ENCODE measurements around the gene SYT15B.
A peak's percentile ranks its signal among the peaks of the same experiment; 100 is the strongest.
"Not testable (repeated sequence)": the region's sequence is repeated elsewhere in the genome, so short reads cannot be mapped to it uniquely, and the experiment has no call there.

The SYT15B gene

DNA sequence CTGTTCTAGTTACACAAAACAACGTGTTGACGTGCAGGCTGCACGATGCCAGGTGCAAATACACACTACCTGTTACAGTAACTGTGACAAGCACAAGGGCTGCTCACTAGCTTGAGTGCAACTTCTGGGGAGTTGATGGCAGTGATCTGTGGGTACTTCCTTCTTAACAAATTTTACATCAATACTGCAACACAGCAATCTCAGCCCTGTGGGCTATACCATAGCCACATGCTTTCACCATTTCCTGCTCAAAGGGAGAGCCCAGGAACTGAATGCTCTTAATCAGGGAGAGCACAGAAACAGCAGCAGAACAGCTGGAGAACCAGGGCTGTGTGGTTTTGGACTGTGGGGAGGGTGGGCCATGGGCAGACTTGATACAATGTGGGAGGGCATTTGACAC is 10.2 kb downstream of the SYT15B start:
- not testable (repeated sequence) for H3K4me1 ChIP-seq (ENCODE audit: control insufficient read depth, insufficient read depth, low read length); H3K9me3 ChIP-seq (ENCODE audit: control insufficient read depth, insufficient read depth, low read length); H3K9ac ChIP-seq (ENCODE audit: low read depth, low read length); H3K27me3 ChIP-seq (ENCODE audit: control insufficient read depth, insufficient read depth, low read length); H3K4me3 ChIP-seq (ENCODE audit: low read depth, low read length); H3K36me3 ChIP-seq (ENCODE audit: control insufficient read depth, insufficient read depth, low read length)

- H3K4me3 ChIP-seq (ENCODE audit: low read depth, low read length); H3K27me3 ChIP-seq (ENCODE audit: control insufficient read depth, insufficient read depth, low read length); H3K4me1 ChIP-seq (ENCODE audit: control insufficient read depth, insufficient read depth, low read length); H3K9me3 ChIP-seq (ENCODE audit: control insufficient read depth, insufficient read depth, low read length); H3K36me3 ChIP-seq (ENCODE audit: control insufficient read depth, insufficient read depth, low read length); H3K9ac ChIP-seq (ENCODE audit: low read depth, low read length): not testable (repeated sequence)
Observed at GRCh38 chr10:47751821-47752220, 11.6 kb downstream of the SYT15B start.

DNA sequence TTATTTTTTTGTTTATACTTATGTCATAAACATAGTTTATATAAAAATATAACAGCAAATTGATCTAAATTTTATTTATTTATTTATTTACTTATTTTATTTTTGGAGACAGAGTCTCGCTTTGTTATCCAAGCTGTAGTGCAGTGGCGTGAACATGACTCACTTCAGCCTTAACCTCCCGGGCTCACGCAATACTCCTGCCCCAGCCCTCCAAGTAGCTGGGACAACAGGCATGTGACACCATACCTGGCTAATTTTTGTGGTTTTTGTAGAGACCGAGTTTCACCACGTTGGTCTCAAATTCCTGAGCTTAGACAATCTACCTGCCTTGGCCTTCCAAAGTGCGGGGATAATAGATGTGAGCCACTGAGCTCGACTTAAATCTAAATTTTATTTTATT is 13.0 kb downstream of the SYT15B start:
- H3K9ac ChIP-seq (ENCODE audit: low read depth, low read length); H3K4me3 ChIP-seq (ENCODE audit: low read depth, low read length); H3K36me3 ChIP-seq (ENCODE audit: control insufficient read depth, insufficient read depth, low read length); H3K9me3 ChIP-seq (ENCODE audit: control insufficient read depth, insufficient read depth, low read length); H3K4me1 ChIP-seq (ENCODE audit: control insufficient read depth, insufficient read depth, low read length); H3K27me3 ChIP-seq (ENCODE audit: control insufficient read depth, insufficient read depth, low read length): not testable (repeated sequence)

- not testable (repeated sequence) for H3K9me3 ChIP-seq (ENCODE audit: control insufficient read depth, insufficient read depth, low read length); H3K9ac ChIP-seq (ENCODE audit: low read depth, low read length); H3K4me1 ChIP-seq (ENCODE audit: control insufficient read depth, insufficient read depth, low read length); H3K36me3 ChIP-seq (ENCODE audit: control insufficient read depth, insufficient read depth, low read length); H3K4me3 ChIP-seq (ENCODE audit: low read depth, low read length); H3K27me3 ChIP-seq (ENCODE audit: control insufficient read depth, insufficient read depth, low read length)
Observed at GRCh38 chr10:47746780-47747376, 16.5 kb downstream of the SYT15B start.

DNA sequence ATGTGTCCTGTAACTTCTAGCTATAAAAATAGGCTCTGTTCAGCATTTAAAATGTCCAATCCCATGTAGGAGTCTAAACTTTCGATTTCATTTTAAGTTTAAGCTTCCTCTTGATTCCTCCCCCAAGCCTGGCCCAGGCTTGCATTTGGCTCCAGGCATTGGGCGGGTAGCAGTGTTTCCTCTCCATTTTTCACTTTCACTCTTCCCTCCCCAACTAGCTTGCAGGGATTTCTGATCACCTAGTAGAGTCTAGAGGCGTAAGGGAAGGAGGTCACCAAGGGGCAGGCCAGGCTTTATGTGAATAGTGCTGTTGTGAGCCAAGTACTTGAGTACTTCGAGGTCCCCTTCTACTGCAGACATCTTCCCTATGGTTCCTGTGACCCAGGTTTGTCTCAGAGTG is 18.5 kb downstream of the SYT15B start:
- not testable (repeated sequence) for H3K4me3 ChIP-seq (ENCODE audit: low read depth, low read length); H3K4me1 ChIP-seq (ENCODE audit: control insufficient read depth, insufficient read depth, low read length); H3K9me3 ChIP-seq (ENCODE audit: control insufficient read depth, insufficient read depth, low read length); H3K36me3 ChIP-seq (ENCODE audit: control insufficient read depth, insufficient read depth, low read length); H3K9ac ChIP-seq (ENCODE audit: low read depth, low read length); H3K27me3 ChIP-seq (ENCODE audit: control insufficient read depth, insufficient read depth, low read length)

DNA sequence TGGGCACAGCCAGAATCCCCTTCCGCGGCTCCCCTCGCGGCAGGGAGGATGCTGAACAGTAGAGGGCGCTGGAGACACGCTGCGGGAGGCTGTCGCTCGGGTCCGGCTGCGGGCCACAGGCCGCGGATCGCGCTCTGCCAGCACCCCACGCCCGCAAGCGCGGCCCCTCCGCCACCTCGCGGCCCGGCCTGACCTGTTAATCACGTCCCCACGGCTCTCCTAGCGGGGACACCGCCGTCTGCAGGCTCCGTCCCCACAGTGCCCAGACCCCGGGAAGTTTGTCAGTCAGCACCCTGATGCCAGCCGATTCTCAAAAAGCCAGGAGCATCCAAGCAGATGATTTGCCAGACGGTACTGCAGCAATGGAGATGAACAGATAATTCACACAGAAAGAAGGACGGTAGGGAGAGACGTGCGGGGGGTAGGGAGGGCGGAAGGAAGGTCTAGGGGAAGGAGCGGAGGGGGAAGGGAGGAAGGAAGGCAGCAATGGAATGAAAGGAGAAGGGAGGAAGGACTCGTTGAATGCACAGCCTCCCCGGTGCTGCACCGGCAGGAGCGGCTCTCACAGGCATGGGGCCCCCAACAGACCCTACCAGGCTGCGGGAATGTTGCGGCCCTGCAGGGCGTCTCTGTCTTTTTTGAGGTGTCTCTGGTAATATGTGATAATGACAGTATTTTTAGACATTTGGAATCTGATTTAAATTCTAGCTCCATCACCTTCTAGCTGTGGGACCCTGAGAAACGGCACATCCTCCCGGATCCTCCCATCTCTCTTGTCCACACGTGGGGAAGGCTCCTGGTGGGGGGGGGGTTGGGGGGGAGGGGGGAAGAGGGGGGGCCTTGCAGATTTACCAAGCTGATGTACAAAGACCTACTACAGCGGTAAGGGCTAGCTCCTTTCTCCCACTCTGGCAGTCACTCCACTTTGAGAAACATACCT is 19.5 kb downstream of the SYT15B start:
- peak overlapping the region; percentile 46 for H3K4me3 ChIP-seq (ENCODE audit: low read depth, low read length)
- not testable (repeated sequence) for H3K36me3 ChIP-seq (ENCODE audit: control insufficient read depth, insufficient read depth, low read length); H3K4me1 ChIP-seq (ENCODE audit: control insufficient read depth, insufficient read depth, low read length); H3K9ac ChIP-seq (ENCODE audit: low read depth, low read length); H3K9me3 ChIP-seq (ENCODE audit: control insufficient read depth, insufficient read depth, low read length); H3K27me3 ChIP-seq (ENCODE audit: control insufficient read depth, insufficient read depth, low read length)

GRCh38 chr10:47740868-47741267 is 22.5 kb downstream of the SYT15B start:
- not testable (repeated sequence) for H3K4me3 ChIP-seq (ENCODE audit: low read depth, low read length); H3K27me3 ChIP-seq (ENCODE audit: control insufficient read depth, insufficient read depth, low read length); H3K9ac ChIP-seq (ENCODE audit: low read depth, low read length); H3K4me1 ChIP-seq (ENCODE audit: control insufficient read depth, insufficient read depth, low read length); H3K9me3 ChIP-seq (ENCODE audit: control insufficient read depth, insufficient read depth, low read length); H3K36me3 ChIP-seq (ENCODE audit: control insufficient read depth, insufficient read depth, low read length)

DNA sequence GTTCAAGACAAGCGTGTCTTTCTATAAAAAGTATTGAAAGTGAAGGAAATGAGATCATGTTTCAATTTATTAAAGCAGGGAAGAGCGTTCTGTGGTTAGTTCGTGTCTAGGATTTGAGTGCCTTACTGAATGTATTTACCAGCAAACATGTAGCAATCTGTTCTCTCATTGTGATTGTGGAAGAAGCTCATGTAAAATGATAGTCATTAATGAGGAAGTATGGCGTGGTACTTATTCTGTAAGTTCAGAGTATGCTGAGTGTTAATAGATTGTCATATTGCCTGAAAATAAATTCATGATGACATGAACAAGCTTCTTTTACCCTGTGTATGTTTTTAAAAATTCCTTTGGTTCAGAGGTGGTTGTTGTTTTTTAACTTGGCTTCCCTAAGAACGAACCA is 32.5 kb downstream of the SYT15B start:
- not testable (repeated sequence) for H3K36me3 ChIP-seq (ENCODE audit: control insufficient read depth, insufficient read depth, low read length); H3K27me3 ChIP-seq (ENCODE audit: control insufficient read depth, insufficient read depth, low read length)

GRCh38 chr10:47725740-47726139 is 37.7 kb downstream of the SYT15B start:
- H3K9ac ChIP-seq (ENCODE audit: low read depth, low read length); H3K27me3 ChIP-seq (ENCODE audit: control insufficient read depth, insufficient read depth, low read length); H3K9me3 ChIP-seq (ENCODE audit: control insufficient read depth, insufficient read depth, low read length); H3K36me3 ChIP-seq (ENCODE audit: control insufficient read depth, insufficient read depth, low read length); H3K4me3 ChIP-seq (ENCODE audit: low read depth, low read length); H3K4me1 ChIP-seq (ENCODE audit: control insufficient read depth, insufficient read depth, low read length): not testable (repeated sequence)

More for the DNA sequence above, 32.5 kb downstream of the SYT15B start:
- not testable (repeated sequence) for H3K4me3 ChIP-seq (ENCODE audit: low read depth, low read length); H3K9ac ChIP-seq (ENCODE audit: low read depth, low read length); H3K9me3 ChIP-seq (ENCODE audit: control insufficient read depth, insufficient read depth, low read length); H3K4me1 ChIP-seq (ENCODE audit: control insufficient read depth, insufficient read depth, low read length)

- not testable (repeated sequence) for H3K4me3 ChIP-seq (ENCODE audit: low read depth, low read length); H3K9ac ChIP-seq (ENCODE audit: low read depth, low read length); H3K9me3 ChIP-seq (ENCODE audit: control insufficient read depth, insufficient read depth, low read length); H3K27me3 ChIP-seq (ENCODE audit: control insufficient read depth, insufficient read depth, low read length); H3K36me3 ChIP-seq (ENCODE audit: control insufficient read depth, insufficient read depth, low read length); H3K4me1 ChIP-seq (ENCODE audit: control insufficient read depth, insufficient read depth, low read length)
Observed at GRCh38 chr10:47725047-47725446, 38.3 kb downstream of the SYT15B start.

GRCh38 chr10:47724119-47724518 is 39.3 kb downstream of the SYT15B start:
- H3K27me3 ChIP-seq (ENCODE audit: control insufficient read depth, insufficient read depth, low read length); H3K4me3 ChIP-seq (ENCODE audit: low read depth, low read length); H3K4me1 ChIP-seq (ENCODE audit: control insufficient read depth, insufficient read depth, low read length); H3K9ac ChIP-seq (ENCODE audit: low read depth, low read length); H3K9me3 ChIP-seq (ENCODE audit: control insufficient read depth, insufficient read depth, low read length); H3K36me3 ChIP-seq (ENCODE audit: control insufficient read depth, insufficient read depth, low read length): not testable (repeated sequence)

DNA sequence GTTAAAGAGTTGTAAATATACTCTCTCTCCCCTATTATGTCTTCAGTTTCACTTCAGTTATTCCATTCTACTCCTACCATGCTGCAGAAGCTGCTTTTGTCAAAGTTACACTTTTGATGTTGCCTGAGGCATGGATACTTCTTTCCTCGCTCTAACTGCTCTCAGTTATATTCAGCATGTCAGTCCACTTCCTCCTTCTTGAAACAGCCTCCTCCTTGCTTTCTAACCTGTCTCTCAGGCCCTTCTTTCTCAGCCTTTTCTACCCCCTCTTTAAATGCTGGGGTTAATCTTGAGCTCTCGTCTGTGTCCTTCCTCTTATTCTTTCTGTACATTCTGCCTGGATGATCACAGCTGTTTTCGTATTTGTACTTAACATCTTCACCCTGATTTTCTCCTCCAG is 40.0 kb downstream of the SYT15B start:
- not testable (repeated sequence) for H3K9me3 ChIP-seq (ENCODE audit: control insufficient read depth, insufficient read depth, low read length); H3K36me3 ChIP-seq (ENCODE audit: control insufficient read depth, insufficient read depth, low read length); H3K4me1 ChIP-seq (ENCODE audit: control insufficient read depth, insufficient read depth, low read length); H3K27me3 ChIP-seq (ENCODE audit: control insufficient read depth, insufficient read depth, low read length); H3K4me3 ChIP-seq (ENCODE audit: low read depth, low read length); H3K9ac ChIP-seq (ENCODE audit: low read depth, low read length)

All from iPS-15b (cell line).